Measurements from ENCODE around the gene ERICH4. TPM values are rescaled to one million over a fixed set of nuclear protein-coding genes. Genes with fewer than 3 reads are reported as not detected.
A peak's percentile ranks its signal among the peaks of the same experiment; 100 is the strongest.

ERICH4 gene
- total RNA-seq, 4 donors from 2014 or later, result not detected

- H3K36me3 ChIP-seq, result no peaks in the 10 kb centered on the region
- no peak for TF ChIP-seq CTCF (IDR thresholded peaks at IDR 0.05 in 4 of 5, conservative IDR thresholded peaks at IDR 0.05 in 1 of 5)
- no peaks in the 10 kb centered on the region for H3K27me3 ChIP-seq
- DNase-seq (no peak), ATAC-seq (no peak)
- in situ Hi-C loops (cut with MboI; ENCODE audit: low sequenced_read_pairs in 4 of 4), result no loop called here
- H3K27ac ChIP-seq, result peak overlapping the region; percentile 90 to 97 (median 94)
- intact Hi-C loops (cut with DNase I; ENCODE audit: low total_unique reads), result loop anchor here (2.0 kb wide), 1 partner anchor 16 kb away; no protein-coding TSS in a partner anchor
- no peaks in the 10 kb centered on the region for H3K9me3 ChIP-seq
- H3K4me3 ChIP-seq, result peak overlapping the region; percentile 73 to 95 (median 92)
- H3K4me1 ChIP-seq, result peaks cover 30 to 31% of the 10 kb centered on the region in 2 donors
Observed at GRCh38 chr19:41398598-41398997, 44.4 kb upstream of the ERICH4 start.

GRCh38 chr19:41399091-41399490, 43.9 kb upstream of the ERICH4 start:
- in situ Hi-C loops (cut with MboI; ENCODE audit: low sequenced_read_pairs in 4 of 4) (no loop called here), intact Hi-C loops (cut with DNase I; ENCODE audit: low total_unique reads) (loop anchor here (2.0 kb wide), 1 partner anchor 16 kb away; no protein-coding TSS in a partner anchor)
- peak overlapping the region; percentile 90 to 97 (median 94) for H3K27ac ChIP-seq
- peaks cover 33 to 35% of the 10 kb centered on the region in 2 donors for H3K4me1 ChIP-seq
- ATAC-seq (no peak), DNase-seq (no peak)
- TF ChIP-seq CTCF (IDR thresholded peaks at IDR 0.05 in 4 of 5, conservative IDR thresholded peaks at IDR 0.05 in 1 of 5) (no peak), POLR2A (IDR thresholded peaks at IDR 0.05) (no peak)
- H3K36me3 ChIP-seq, result no peaks in the 10 kb centered on the region
- no peaks in the 10 kb centered on the region for H3K27me3 ChIP-seq
- peak overlapping the region; percentile 73 to 95 (median 92) for H3K4me3 ChIP-seq
- no peaks in the 10 kb centered on the region for H3K9me3 ChIP-seq

- peaks cover 33 to 35% of the 10 kb centered on the region in 2 donors for H3K4me1 ChIP-seq
- no peak overlapping the region for H3K4me3 ChIP-seq
- ATAC-seq (no peak), DNase-seq (no peak)
- H3K27me3 ChIP-seq, result no peaks in the 10 kb centered on the region
- H3K36me3 ChIP-seq, result no peaks in the 10 kb centered on the region
- intact Hi-C loops (cut with DNase I; ENCODE audit: low total_unique reads) (loop anchor here (2.0 kb wide), 1 partner anchor 15 kb away; no protein-coding TSS in a partner anchor), in situ Hi-C loops (cut with MboI; ENCODE audit: low sequenced_read_pairs in 4 of 4) (no loop called here)
- no peaks in the 10 kb centered on the region for H3K9me3 ChIP-seq
- H3K27ac ChIP-seq, result no peak overlapping the region
- TF ChIP-seq POLR2A (IDR thresholded peaks at IDR 0.05) (no peak), CTCF (IDR thresholded peaks at IDR 0.05 in 4 of 5, conservative IDR thresholded peaks at IDR 0.05 in 1 of 5) (no peak)
Observed at GRCh38 chr19:41399525-41399924, 43.4 kb upstream of the ERICH4 start.

GRCh38 chr19:41401483-41401882, 41.5 kb upstream of the ERICH4 start:
- in situ Hi-C loops (cut with MboI; ENCODE audit: low sequenced_read_pairs in 4 of 4) (no loop called here), intact Hi-C loops (cut with DNase I; ENCODE audit: low total_unique reads) (no loop called here)
- H3K27ac ChIP-seq, result peak overlapping the region in 2 of 4 donors; percentile 3 to 49
- no peak overlapping the region for H3K4me3 ChIP-seq
- DNase-seq (no peak), ATAC-seq (no peak)
- H3K27me3 ChIP-seq, result no peaks in the 10 kb centered on the region
- H3K9me3 ChIP-seq, result no peaks in the 10 kb centered on the region
- TF ChIP-seq CTCF (IDR thresholded peaks at IDR 0.05 in 4 of 5, conservative IDR thresholded peaks at IDR 0.05 in 1 of 5), result no peak
- no peak for TF ChIP-seq POLR2A (IDR thresholded peaks at IDR 0.05)
- H3K36me3 ChIP-seq, result no peaks in the 10 kb centered on the region
- peaks cover 28 to 32% of the 10 kb centered on the region in 2 donors for H3K4me1 ChIP-seq

GRCh38 chr19:41402010-41402409, 40.9 kb upstream of the ERICH4 start:
- TF ChIP-seq POLR2A (IDR thresholded peaks at IDR 0.05) (no peak), CTCF (IDR thresholded peaks at IDR 0.05 in 4 of 5, conservative IDR thresholded peaks at IDR 0.05 in 1 of 5) (no peak)
- ATAC-seq, result no peak
- intact Hi-C loops (cut with DNase I; ENCODE audit: low total_unique reads), result no loop called here

More at GRCh38 chr19:41402010-41402409, 40.9 kb upstream of the ERICH4 start:
- Histone ChIP-seq H3K9me3 (no peaks in the 10 kb centered on the region), H3K36me3 (no peaks in the 10 kb centered on the region), H3K27ac (peak overlapping the region in 2 of 4 donors; percentile 3 to 49), H3K27me3 (no peaks in the 10 kb centered on the region), H3K4me3 (no peak overlapping the region), H3K4me1 (peaks cover 27% of the 10 kb centered on the region in 2 donors)
- no peak for DNase-seq
- in situ Hi-C loops (cut with MboI; ENCODE audit: low sequenced_read_pairs in 4 of 4), result no loop called here

Measured in gastrocnemius medialis (tissue), 4 donors.